Measurements from ENCODE around the gene FAM24A. TPM values are rescaled to one million over a fixed set of nuclear protein-coding genes. Genes with fewer than 3 reads are reported as not detected.
"Not testable (repeated sequence)": the region's sequence is repeated elsewhere in the genome, so short reads cannot be mapped to it uniquely, and the experiment has no call there.

The FAM24A gene, protein sequence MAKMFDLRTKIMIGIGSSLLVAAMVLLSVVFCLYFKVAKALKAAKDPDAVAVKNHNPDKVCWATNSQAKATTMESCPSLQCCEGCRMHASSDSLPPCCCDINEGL
- not detected for total RNA-seq

DNA sequence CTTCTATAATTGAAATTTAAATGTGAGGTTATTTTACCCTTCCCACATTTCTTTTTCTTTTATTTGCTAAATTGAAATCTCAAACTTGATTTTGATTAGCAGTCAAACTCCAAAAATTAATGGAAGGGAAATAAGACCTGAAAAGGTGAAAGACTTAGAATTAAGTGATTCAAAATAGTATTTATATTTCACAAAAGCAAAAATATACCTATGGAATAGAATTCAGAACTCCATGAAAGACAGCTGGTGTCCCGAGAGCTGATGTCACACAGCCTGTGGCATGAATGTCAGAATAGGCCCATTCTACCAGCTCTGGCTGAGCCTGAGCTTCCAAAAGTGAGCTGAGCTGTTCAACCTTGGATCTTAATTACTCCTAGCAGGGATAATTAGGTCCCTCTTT is at the start of gene FAM24A:
Gene FAM24A (plus strand): TSS at position 301 of the 400 bp plus-strand sequence. CDS start 1,025 bp downstream, outside the sequence.
- ATAC-seq, result no peak

DNA sequence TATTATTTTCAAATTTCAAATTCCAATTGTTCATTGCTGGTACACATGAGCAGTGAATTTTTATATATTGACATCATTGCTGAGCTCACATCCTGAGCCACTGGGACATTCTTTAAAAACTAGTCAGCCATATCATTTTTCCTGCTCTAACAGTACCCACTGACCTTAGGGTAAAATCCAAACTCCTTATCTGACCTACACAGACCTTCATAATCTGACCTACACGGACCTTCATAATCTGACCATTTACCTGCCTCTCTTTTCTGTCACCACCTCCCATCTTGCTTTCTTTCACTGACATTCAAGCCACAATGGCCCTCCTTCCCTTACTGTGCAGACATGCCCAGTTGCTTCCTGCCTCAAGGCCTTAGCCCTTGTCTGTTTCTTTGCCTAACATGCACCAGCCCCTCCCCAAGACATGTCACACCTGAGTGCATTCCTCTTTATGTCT is 48.7 kb upstream of the FAM24A start:
- ATAC-seq, result no peak

DNA sequence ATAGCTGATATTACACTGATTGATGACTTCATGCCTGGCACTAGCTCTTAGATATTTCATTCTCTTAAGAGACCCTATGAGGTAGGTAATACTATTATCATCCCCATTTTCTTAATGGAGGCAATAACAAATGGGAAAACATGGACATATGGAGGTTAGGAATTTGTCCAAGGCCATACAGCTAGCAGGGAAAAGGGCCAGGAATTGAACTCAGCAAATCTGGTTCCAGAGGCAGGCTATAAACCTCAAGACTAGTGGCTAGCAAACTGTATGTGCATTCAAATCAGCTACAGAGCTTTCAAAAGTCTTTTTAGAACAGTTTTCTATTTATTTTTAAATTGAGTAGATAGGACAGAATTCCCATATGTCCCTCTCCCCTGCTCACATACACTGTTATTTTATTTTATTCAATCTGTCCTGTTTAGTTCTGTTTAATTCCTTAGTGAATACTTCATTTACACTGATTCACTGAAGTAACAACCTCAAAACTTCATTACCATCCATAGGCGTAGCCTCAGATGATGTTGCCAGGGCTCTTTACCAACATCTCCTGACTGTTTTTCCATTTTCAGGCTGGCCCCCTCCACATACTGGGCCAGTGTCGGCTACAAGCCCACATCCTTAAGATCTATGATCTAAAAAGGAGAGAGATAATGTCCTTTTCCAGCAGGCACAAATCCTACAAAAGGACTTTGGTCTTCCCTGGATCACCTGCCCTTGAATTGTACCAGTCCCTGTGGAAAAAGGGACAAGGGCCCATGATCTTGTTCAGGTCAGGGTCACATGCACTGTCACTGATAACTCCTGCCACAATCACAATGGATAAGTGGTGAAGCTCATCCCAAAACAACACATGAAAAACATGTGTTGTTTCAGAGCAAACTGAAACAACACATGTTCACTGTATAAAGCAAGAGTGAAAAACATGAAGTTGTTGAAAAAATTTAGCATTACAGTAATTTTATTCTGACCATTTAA is 46.9 kb upstream of the FAM24A start:
- no peak for ATAC-seq

DNA sequence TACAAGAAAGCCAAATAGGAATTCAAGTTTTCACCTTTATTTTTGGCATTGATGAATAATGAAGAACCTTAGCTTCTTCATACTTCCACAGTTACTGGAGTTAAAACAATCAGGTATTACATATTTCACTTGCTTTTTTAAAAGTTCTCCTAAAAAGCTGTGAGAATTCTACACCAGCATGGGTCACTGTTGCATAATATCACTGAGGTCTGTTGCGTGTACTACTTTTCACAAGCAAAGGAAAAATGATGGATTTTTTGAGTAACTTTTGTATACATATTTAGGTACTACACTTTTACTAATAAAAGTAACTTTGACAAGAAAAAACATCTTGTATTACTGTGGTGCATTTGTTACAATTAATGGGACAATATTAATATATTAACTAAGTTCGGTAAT is 46.2 kb upstream of the FAM24A start:
- no peak for ATAC-seq

DNA sequence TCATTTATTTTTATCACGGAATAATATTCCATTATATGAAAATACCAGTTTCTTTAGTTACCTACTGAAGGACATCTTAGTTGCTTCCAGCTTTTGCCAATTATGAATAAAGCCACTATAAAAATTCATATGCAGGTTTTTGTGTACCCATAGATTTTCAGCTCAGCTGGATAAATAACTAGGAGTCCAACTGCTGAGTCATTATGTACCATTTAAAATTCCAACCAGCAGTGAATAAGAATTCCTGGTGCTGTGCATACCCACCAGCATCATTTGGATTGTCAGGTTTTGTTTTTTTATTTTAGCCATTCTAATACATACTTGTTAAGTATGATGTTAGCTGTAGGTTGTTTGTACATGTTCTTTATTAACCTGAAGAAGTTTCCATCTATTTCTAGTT is 45.5 kb upstream of the FAM24A start:
- no peak for ATAC-seq

DNA sequence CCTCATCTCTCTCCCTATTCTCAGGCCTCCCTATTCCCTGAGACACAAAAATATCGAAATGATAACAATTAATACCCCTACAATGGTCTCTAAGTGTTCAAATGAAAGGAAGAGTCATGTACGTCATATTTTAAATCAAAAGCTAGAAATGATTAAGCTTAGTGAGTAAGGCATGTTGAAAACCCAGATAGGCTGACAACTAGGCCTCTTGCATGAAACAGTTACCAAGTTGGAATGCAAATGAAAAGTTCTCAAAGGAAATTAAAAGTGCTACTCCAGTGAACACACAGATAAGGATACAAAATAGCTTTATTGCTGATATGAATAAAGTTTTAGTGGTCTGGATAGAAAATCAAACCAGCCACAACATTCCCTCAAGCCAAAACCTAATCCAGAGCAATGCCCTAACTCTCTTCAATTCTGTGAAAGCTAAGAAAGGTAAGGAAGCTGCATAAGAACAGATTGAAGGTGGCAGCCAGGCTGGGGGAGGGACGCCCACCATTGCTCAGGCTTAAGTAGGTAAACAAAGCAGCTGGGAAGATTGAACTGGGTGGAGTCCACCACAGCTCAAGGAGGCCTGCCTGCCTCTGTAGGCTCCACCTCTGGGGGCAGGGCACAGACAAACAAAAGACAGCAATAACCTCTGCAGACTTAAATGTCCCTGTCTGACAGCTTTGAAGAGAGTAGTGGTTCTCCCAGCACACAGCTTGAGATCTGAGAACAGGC is 43.5 kb upstream of the FAM24A start:
- ATAC-seq, result not testable (repeated sequence)

DNA sequence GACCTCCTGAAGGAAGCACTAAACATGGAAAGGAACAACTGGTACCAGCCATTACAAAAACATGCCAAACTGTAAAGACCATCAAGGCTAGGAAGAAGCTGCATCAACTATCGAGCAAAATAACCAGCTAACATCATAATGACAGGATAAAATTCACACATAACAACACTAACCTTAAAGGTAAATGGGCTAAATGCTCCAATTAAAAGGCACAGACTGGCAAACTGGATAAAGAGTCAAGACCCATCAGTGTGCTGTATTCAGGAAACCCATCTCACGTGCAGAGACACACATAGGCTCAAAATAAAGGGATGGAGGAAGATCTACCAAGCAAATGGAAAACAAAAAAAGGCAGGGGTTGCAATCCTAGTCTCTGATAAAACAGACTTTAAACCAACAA is 41.6 kb upstream of the FAM24A start:
- ATAC-seq, result not testable (repeated sequence)

DNA sequence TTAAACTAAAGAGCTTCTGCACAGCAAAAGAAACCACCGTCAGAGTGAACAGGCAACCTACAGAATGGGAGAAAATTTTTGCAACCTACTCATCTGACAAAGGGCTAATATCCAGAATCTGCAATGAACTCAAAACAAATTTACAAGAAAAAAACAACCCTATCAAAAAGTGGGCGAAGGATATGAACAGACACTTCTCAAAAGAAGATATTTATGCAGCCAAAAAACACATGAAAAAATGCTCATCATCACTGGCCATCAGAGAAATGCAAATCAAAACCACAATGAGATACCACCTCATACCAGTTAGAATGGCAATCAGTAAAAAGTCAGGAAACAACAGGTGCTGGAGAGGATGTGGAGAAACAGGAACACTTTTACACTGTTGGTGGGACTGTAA is 38.5 kb upstream of the FAM24A start:
- ATAC-seq, result not testable (repeated sequence)

DNA sequence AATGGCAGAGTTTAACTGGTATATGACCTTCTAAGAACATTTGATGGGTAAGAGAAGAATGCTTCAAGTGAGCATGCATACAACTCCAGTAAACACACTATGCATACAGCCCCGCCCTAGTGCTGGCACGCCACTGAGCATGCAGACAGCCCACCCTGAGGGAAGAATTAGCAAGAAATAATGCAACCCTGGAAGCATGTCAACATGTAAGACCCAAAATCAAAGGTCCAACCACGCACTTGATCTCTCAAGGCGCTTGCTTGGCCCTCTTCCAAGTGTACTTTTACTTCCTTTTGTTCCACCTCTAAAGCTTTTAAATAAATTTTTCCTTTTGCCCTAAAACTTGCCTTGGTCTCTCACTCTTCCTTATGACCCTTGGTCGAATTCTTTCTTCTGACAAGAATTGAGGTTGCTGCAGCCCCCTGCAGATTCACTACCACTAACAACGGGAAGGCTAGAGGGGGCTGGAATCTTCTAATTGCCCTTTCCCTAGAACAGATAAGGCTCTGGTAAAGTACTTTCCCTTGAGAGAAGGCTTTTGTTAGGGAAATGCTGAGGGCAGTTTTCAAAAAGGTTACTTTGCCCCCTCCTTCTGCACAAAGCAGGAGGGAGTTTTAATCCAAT is 34.5 kb upstream of the FAM24A start:
- ATAC-seq, result no peak

DNA sequence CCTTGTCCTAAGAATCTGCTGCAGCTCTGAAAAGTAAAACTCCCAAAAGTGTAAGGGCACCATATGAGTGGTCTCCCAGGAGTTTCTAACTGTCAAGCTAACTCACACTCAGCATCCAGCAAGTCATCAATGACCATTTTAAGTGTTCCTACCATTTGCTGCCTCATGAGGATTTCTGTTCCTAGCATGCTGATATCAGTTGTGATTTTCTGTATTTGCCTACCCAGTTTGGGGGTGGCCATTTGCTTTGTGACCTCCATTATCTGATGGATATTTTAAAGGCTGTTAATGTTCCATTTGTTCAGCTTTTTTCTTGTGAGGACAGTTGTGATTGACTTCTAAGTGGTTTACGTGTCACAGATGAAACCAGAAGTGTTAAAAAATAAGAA is 33.9 kb upstream of the FAM24A start:
- no peak for ATAC-seq

DNA sequence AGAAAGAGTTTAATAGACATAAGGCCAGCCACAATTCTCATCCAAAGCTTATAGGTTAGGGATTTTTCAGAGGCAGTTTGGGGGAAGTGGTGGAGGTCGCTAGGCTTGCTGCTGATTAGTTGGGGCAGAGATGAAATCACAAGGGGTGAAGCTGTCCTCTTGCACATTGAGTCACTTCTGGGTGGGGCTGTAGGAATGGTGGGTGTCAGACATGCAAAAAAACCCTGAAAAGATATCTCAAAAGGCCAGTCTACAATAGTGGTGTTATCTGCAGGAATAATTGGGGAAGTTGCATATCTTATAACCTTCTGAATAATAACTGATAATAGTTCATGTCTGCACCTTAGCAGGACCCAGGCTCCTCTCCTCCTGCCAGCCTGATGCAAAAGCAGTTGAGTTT is 33.1 kb upstream of the FAM24A start:
- ATAC-seq, result no peak

DNA sequence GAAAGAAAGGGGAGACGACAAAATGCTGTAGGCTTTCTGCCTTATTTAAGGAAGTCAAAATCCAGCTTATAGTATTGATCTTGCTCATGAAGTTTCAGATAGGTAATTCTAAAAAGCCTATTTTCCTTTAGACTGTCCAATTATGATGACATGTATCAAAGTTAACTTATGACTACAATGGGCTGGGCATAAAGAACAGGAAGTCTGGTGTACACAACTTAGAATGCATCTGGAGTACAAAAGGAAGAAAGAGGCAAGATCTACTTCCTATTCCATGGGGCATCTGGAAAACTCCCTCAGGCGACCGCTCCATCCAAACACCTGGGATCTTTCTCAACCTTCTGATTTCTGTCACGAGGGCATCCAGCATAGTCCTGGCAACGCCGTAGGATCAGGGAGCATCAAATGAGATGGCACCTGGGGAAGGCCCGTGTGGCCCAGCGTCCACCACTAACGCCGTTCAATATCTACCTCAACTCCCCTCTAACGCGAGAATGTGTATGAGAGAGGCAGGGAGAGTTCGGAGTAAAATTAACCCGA is 31.5 kb upstream of the FAM24A start:
- peak; percentile 9 for ATAC-seq

DNA sequence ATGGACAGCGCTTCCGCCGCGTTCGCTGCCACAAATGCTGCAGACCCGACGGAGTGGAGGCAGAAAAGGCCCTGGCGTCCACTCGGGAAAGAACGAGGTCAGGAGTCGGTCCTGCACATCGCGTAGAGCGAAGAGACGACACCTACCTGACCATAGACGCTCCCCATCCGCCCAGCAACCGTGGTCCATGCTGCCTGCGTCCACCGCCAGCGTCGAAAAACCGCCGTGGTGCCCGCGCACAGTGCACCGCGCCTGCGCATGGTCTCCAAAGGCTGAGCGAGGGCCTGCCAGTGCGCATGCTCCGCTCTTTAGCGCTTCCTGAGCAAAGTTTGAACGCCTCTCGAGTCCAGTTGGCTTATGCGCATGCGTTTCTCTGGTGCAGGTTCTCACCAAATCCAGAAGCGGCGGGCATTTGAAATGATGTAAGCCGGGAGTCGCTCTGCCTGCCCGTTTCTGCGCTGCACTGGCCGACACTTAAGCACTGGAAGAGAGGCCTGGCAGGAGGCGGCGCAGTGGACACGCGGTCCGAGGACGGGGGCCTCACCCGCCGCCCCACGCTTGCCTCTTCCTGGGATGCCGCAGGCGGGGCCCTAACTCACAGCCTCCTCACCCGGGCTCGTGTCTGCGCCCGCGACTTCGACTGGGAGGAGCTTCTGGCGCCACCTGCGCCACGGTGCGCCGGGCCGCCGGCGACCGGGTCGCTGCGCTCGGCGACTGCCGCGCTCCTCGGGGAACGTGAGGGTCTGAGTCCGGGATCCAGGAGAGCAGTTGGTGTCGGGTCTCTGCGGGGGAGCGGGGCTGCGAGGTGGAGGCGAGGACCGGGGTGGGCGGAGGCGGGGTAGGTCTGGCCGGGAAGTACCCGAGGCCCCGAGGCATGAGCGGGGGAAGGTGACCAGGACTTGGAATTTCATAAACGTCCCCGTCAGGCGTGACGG is 30.8 kb upstream of the FAM24A start, which contains the start of gene FAM24B:
Gene FAM24B (minus strand): TSS at position 243 of the 935 bp plus-strand sequence. CDS start 29,066 bp downstream, outside the sequence.
- peak; percentile 98 for ATAC-seq

DNA sequence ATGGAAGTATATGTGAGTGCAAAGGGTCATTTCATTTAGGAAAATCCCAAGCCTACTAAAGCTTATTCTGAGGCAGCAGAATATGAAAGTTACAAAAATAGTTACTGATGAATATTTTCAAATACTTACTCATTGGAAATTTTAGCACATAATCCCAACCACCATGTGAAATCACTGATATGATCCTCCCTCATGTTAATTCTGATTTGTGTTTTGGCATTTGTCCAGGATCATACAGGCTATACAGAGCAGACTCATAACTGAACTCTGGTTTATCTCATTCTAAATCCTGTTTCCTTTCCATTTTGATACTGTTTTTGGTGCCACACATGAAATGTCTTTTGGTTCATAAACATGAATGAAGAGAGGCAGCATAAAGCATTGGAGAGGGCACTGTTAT is 27.6 kb upstream of the FAM24A start:
- ATAC-seq, result no peak

DNA sequence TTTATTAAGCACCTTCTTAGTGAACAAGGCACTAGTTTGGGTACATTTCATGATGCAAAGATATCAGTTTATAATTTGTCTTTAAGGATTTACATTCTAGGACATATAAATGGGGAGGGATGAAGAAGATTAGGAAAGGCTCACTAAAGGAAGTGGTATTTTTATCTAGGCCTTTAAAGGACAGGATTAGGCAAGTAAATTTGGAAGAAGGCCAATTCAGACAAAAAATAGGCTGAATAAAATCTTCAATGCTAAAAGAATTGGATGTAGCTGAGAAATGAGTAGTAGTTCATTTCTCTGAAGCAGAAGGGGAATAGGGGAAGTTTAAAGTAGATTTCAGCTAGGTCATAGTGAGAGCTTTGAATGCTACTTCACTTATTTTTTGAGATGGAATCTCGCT is 26.2 kb upstream of the FAM24A start:
- ATAC-seq, result no peak

DNA sequence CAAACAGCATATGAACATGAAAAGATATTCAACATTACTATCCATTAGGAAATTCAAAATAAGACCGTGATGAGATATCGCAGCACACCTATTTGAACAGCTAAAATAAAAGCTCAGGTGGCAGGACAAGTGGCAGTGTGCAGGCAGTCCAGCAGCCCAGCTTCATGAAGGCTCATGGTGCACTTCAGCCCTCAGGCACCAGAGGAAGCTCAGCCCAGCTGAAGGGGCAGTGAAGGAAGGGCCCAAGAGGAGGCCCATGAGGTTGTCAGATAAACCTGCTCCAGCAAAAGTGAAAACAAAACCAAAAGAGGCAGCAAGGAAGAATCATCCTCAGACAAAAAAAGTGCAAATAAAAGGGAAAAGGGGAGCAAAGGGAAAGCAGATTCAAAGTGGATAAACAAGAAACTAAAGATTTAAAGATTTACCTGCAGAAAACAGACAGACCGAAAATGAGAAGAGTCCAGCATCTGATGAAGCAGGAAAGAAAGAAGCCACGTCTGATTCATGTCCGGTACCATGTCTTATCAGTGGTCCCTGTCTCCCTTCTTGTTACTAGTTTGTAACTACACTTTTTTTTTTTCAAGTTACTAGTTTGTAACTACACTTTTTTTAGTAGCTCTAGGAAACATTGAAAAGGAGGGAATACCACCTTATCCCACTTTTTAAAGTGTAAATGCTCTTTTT is 16.0 kb upstream of the FAM24A start:
- ATAC-seq, result no peak

DNA sequence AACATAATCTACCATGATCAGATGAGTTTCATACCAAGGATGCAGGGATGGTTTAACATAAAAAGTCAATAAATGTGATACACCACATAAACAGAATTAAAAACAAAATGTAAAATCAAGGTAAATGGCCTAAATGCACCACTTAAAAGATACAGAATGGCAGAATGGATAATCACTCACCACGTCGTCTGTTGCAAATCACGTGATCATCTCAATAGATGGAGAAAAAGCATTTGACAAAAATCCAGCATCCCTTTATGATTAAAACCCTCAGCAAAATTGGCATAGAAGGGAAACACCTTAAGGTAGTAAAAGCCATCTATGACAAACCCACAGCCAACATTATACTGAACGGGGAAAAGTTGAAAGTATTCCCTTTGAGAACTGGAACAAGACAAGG is 6.5 kb upstream of the FAM24A start:
- ATAC-seq, result not testable (repeated sequence)

DNA sequence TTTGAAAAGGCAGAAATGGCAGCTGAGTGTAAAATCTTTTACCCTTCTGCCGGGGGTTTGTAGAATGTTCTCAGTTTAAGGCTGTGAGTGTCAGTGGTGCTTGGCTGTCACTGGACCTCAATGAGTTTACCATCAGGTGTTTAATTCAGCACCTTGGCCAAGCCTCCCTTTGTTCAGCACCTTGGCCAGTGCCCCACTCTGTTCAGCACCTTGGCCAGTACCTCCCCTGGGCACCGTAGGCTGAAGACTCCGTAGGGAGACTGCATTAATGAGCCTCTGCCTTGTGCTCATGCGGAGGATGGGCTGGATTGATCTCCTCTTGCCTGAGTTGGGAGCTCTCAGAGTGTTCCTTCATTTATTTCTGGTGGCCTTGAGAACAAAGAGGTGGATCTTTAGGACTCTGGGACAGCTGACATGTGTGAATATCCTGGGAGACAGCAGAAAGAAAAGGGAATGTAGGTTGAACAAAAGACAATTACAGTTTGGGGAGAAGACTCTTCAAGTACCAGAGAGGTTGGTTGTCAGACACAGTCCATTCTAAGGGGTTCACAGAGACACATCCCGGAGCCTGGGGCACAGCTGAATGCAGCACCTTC is 1.6 kb downstream of the FAM24A start:
- ATAC-seq, result peak; percentile 83

DNA sequence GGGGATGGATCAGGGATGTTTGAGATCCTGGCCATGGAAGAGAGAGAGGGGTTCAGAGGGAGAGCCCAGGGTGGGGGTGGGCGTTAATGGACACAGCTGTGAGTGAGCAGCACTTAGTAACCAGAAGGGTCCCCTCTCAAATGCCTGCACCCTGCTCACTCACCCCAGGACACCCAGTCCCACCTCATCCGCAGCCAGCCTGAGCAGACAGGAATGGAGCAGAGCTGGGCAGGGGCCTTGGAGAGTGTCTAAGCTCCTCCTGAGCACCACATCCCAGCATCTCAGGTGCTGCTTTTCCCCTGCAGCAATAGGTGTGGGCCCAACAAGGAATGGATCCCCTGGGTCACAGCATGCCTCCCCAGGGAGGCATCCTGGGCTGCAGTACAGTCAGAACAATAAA is 5.3 kb downstream of the FAM24A start:
- no peak for ATAC-seq

DNA sequence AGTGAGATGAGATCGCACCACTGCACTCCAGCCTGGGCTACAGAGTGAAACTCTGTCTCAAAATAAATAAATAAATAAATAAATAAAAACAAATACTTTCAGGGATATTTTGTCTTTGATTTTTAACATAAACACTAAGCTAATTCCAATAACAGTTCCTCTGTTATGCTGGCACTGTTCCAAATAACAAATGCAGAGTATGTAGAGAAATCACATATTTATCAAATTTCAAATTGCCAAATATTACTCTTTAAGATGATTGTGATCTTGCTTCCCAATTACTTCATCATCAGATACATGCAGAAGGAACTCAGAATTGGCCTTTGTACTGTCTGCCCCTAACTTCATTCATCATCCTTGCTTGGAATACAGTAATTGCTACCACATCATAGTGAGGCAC is 19.7 kb downstream of the FAM24A start:
- no peak for ATAC-seq

Measured in esophagus mucosa (tissue), 1 donor.